C4-2B (cell line): ENCODE results near the gene TNIP1.

Experiments
- ZFX ChIP-seq: fragments of 450-650 bp; IDR thresholded peaks from 2 replicates; pipeline ENCODE4 v1.6.1; 2017
- TF ChIP-seq, protein P1 (sequence below): fragments of 450-650 bp; conservative IDR thresholded peaks from 2 replicates; pipeline ENCODE4 v1.5.1; 2017; ENCODE audit warnings: mild to moderate bottlenecking

DNA sequence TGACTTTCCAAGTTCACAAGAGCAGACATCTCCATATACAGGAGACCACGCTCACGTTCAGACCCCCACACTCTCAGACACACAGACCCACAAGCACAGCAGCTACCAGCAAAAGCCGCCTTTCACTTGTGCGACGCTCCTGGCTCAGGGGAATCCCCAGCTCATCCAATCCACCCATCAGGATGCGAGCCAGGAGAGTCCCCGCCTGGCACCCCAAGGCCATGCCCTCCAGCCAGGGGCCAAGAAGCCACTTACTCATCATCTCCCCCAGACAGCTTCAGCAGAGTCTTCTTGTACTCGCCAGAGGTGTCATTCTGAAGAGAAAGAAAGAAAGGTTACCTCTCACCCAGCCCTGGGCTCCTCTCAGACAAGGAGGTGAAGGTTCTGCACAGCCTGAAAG lies 47.1 kb upstream of the TNIP1 start:
- TF ChIP-seq, protein P1, sequence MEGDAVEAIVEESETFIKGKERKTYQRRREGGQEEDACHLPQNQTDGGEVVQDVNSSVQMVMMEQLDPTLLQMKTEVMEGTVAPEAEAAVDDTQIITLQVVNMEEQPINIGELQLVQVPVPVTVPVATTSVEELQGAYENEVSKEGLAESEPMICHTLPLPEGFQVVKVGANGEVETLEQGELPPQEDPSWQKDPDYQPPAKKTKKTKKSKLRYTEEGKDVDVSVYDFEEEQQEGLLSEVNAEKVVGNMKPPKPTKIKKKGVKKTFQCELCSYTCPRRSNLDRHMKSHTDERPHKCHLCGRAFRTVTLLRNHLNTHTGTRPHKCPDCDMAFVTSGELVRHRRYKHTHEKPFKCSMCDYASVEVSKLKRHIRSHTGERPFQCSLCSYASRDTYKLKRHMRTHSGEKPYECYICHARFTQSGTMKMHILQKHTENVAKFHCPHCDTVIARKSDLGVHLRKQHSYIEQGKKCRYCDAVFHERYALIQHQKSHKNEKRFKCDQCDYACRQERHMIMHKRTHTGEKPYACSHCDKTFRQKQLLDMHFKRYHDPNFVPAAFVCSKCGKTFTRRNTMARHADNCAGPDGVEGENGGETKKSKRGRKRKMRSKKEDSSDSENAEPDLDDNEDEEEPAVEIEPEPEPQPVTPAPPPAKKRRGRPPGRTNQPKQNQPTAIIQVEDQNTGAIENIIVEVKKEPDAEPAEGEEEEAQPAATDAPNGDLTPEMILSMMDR: no peak
- no peak for TF ChIP-seq ZFX
